SK-N-SH treated with all-trans-retinoic acid at 6 μM for 48 hours (cell line): ENCODE measurements around the gene EPM2AIP1.

Experiments used
- ATAC-seq: fragments of 200-7000 bp; cut with Tn5 transposase; 3 replicates; pipeline ENCODE4 v1.9.1; 2020; ENCODE audit warnings: mild to moderate bottlenecking, moderate library complexity
- ARNTL ChIP-seq: fragments of 450-650 bp; formaldehyde crosslinking; IDR thresholded peaks from 2 replicates; pipeline ENCODE4 v1.5.0; 2020; ENCODE audit warnings: low read depth, mild to moderate bottlenecking, moderate library complexity, borderline replicate concordance
- CSDC2 ChIP-seq: fragments of 250-450 bp; sonication (Bioruptor Pico); IDR thresholded peaks from 2 replicates; pipeline ENCODE4 v1.5.0; 2020; ENCODE audit warnings: mild to moderate bottlenecking, moderate library complexity
- ESRRG ChIP-seq: fragments of 250-450 bp; sonication (Bioruptor Pico); IDR thresholded peaks from 2 replicates; pipeline ENCODE4 v1.6.1; 2021; ENCODE audit warnings: mild to moderate bottlenecking
- ISL1 ChIP-seq: fragments of 250-450 bp; sonication (Bioruptor Pico); IDR thresholded peaks from 2 replicates; pipeline ENCODE4 v2.1.2; 2022; ENCODE audit warnings: mild to moderate bottlenecking, moderate library complexity
- POU6F1 ChIP-seq: fragments of 250-450 bp; sonication (Bioruptor Pico); IDR thresholded peaks from 2 replicates; pipeline ENCODE4 v1.8.0; 2021; ENCODE audit warnings: low read depth, mild to moderate bottlenecking, moderate library complexity, borderline replicate concordance
- PPARA ChIP-seq: fragments of 250-450 bp; sonication (Bioruptor Pico); IDR thresholded peaks from 2 replicates; pipeline ENCODE4 v1.5.0; 2020; ENCODE audit warnings: mild to moderate bottlenecking, borderline replicate concordance
- RARB ChIP-seq: fragments of 250-450 bp; sonication (Bioruptor Pico); IDR thresholded peaks from 2 replicates; pipeline ENCODE4 v1.8.0; 2021; ENCODE audit warnings: mild to moderate bottlenecking, moderate library complexity
- SNAI2 ChIP-seq: fragments of 250-450 bp; sonication (Bioruptor Pico); IDR thresholded peaks from 2 replicates; pipeline ENCODE4 v1.5.0; 2020; ENCODE audit warnings: mild to moderate bottlenecking, moderate library complexity
- TOX ChIP-seq: fragments of 250-450 bp; sonication (Bioruptor Pico); IDR thresholded peaks from 2 replicates; pipeline ENCODE4 v1.8.0; 2021; ENCODE audit warnings: mild to moderate bottlenecking, moderate library complexity, borderline replicate concordance
- TSHZ2 ChIP-seq: fragments of 250-450 bp; sonication (Bioruptor Pico); IDR thresholded peaks from 2 replicates; pipeline ENCODE4 v1.5.0; 2020; ENCODE audit warnings: mild to moderate bottlenecking, moderate library complexity
- ZFP3 ChIP-seq: fragments of 250-450 bp; sonication (Bioruptor Pico); IDR thresholded peaks from 2 replicates; pipeline ENCODE4 v1.5.0; 2020; ENCODE audit warnings: mild to moderate bottlenecking, moderate library complexity
- ZFP30 ChIP-seq: fragments of 450-650 bp; formaldehyde crosslinking; IDR thresholded peaks from 2 replicates; pipeline ENCODE4 v1.5.0; 2022; ENCODE audit warnings: mild to moderate bottlenecking, moderate library complexity
- ZNF70 ChIP-seq: fragments of 450-650 bp; formaldehyde crosslinking; IDR thresholded peaks from 2 replicates; pipeline ENCODE4 v1.5.0; 2020; ENCODE audit warnings: mild to moderate bottlenecking, moderate library complexity
- ZNF8 ChIP-seq: fragments of 450-650 bp; formaldehyde crosslinking; IDR thresholded peaks from 2 replicates; pipeline ENCODE4 v1.5.0; 2020; ENCODE audit warnings: mild to moderate bottlenecking, moderate library complexity
- TF ChIP-seq, protein P1 (sequence below): fragments of 250-450 bp; sonication (Bioruptor Pico); IDR thresholded peaks from 2 replicates; pipeline ENCODE4 v1.8.0; 2020; ENCODE audit warnings: mild to moderate bottlenecking, moderate library complexity, borderline replicate concordance
- TF ChIP-seq, protein P2 (sequence below): fragments of 250-450 bp; sonication (Bioruptor Pico); IDR thresholded peaks from 2 replicates; pipeline ENCODE4 v1.5.1; 2020; ENCODE audit warnings: low read depth, mild to moderate bottlenecking, moderate library complexity

The EPM2AIP1 gene

GRCh38 chr3:37032961-37033360 lies 40.0 kb upstream of the EPM2AIP1 start:
- TF ChIP-seq POU6F1 (CRISPR knock-in tag) (no peak), ZNF8 (CRISPR knock-in tag) (no peak), CSDC2 (CRISPR knock-in tag) (no peak), TSHZ2 (CRISPR knock-in tag) (no peak), ESRRG (CRISPR knock-in tag) (no peak), ZNF70 (CRISPR knock-in tag) (no peak), RARB (CRISPR knock-in tag) (no peak), ARNTL (no peak), ISL1 (CRISPR knock-in tag) (no peak), TOX (no peak), ZFP3 (CRISPR knock-in tag) (no peak), PPARA (no peak), SNAI2 (CRISPR knock-in tag) (no peak), ZFP30 (CRISPR knock-in tag) (no peak)
- TF ChIP-seq, protein P1, sequence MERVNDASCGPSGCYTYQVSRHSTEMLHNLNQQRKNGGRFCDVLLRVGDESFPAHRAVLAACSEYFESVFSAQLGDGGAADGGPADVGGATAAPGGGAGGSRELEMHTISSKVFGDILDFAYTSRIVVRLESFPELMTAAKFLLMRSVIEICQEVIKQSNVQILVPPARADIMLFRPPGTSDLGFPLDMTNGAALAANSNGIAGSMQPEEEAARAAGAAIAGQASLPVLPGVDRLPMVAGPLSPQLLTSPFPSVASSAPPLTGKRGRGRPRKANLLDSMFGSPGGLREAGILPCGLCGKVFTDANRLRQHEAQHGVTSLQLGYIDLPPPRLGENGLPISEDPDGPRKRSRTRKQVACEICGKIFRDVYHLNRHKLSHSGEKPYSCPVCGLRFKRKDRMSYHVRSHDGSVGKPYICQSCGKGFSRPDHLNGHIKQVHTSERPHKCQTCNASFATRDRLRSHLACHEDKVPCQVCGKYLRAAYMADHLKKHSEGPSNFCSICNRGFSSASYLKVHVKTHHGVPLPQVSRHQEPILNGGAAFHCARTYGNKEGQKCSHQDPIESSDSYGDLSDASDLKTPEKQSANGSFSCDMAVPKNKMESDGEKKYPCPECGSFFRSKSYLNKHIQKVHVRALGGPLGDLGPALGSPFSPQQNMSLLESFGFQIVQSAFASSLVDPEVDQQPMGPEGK (CRISPR knock-in tag): no peak
- TF ChIP-seq, protein P2, sequence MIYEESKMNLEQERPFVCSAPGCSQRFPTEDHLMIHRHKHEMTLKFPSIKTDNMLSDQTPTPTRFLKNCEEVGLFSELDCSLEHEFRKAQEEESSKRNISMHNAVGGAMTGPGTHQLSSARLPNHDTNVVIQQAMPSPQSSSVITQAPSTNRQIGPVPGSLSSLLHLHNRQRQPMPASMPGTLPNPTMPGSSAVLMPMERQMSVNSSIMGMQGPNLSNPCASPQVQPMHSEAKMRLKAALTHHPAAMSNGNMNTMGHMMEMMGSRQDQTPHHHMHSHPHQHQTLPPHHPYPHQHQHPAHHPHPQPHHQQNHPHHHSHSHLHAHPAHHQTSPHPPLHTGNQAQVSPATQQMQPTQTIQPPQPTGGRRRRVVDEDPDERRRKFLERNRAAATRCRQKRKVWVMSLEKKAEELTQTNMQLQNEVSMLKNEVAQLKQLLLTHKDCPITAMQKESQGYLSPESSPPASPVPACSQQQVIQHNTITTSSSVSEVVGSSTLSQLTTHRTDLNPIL (CRISPR knock-in tag): no peak
- ATAC-seq: no peak

- peak; percentile 33; the same call in 2 of the 3 replicates for ATAC-seq
- TF ChIP-seq ARNTL: no peak
- TF ChIP-seq ESRRG (CRISPR knock-in tag): no peak
These were observed 38.3 kb upstream of the EPM2AIP1 start for GRCh38 chr3:37031096-37031682.

DNA sequence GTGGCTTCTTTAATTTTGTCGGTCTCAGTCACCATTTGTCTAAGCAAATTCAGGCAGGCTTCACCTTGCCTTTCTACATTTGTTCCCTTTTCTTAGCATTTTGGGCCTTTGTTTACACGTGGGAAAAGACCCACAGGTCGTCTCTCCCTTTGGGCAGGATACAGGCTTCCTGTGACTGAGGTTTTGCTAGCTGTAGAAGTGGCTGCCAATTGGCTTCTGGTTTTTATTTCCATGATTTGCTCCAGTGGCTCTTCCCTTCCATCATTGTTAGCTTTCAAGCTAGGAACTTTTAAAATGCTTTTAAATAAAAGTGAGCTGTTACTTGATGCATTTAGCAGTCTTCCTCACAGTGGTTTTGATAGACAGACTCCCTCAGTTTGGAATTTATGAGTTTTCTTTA lies 37.7 kb upstream of the EPM2AIP1 start:
- no peak for ATAC-seq

More for the DNA sequence above, 37.7 kb upstream of the EPM2AIP1 start:
- TF ChIP-seq TOX (no peak), CSDC2 (CRISPR knock-in tag) (no peak), TSHZ2 (CRISPR knock-in tag) (no peak), ARNTL (no peak), ISL1 (CRISPR knock-in tag) (no peak)
- TF ChIP-seq, protein P1 (CRISPR knock-in tag): no peak
- TF ChIP-seq, protein P2 (CRISPR knock-in tag): no peak
